ENCODE data around the gene PTPMT1. TPM values are rescaled to one million over a fixed set of nuclear protein-coding genes. Genes with fewer than 3 reads are reported as not detected.
"Not testable (repeated sequence)": the region's sequence is repeated elsewhere in the genome, so short reads cannot be mapped to it uniquely, and the experiment has no call there.

Gene PTPMT1
- polyA plus RNA-seq (2013, experiment 1 of 2; ENCODE audit: insufficient read length): 49.6 TPM
- 40.4 TPM for polyA plus RNA-seq (2013, experiment 2 of 2; ENCODE audit: insufficient read length)

GRCh38 chr11:47565340-47566148 is at the start of gene PTPMT1:
PTPMT1 (plus strand) TSS chr11:47565599; CDS start chr11:47565623, 24 bp downstream.
- peak; percentile 84 for DNase-seq

- DNase-seq: no peak
Measured at GRCh38 chr11:47516155-47516554, 49.2 kb upstream of the PTPMT1 start.

- no peak for DNase-seq
Measured at GRCh38 chr11:47516984-47517853, 48.2 kb upstream of the PTPMT1 start.

GRCh38 chr11:47518212-47518964 is 47.0 kb upstream of the PTPMT1 start:
- DNase-seq: no peak

- peak; percentile 85 for DNase-seq
Measured at GRCh38 chr11:47523490-47524225, 41.7 kb upstream of the PTPMT1 start.

GRCh38 chr11:47524291-47524874 is 41.0 kb upstream of the PTPMT1 start:
- no peak for DNase-seq

GRCh38 chr11:47526032-47526431 is 39.4 kb upstream of the PTPMT1 start:
- DNase-seq: not testable (repeated sequence)

GRCh38 chr11:47527186-47527585 is 38.2 kb upstream of the PTPMT1 start:
- no peak for DNase-seq

GRCh38 chr11:47529951-47530350 is 35.4 kb upstream of the PTPMT1 start:
- no peak for DNase-seq

GRCh38 chr11:47530721-47531120 is 34.7 kb upstream of the PTPMT1 start:
- not testable (repeated sequence) for DNase-seq

- DNase-seq: no peak
Measured at GRCh38 chr11:47531666-47532065, 33.7 kb upstream of the PTPMT1 start.

- DNase-seq: peak; percentile 50
Measured at GRCh38 chr11:47532597-47533213, 32.7 kb upstream of the PTPMT1 start.

GRCh38 chr11:47533690-47534151 is 31.7 kb upstream of the PTPMT1 start:
- peak; percentile 86 for DNase-seq

GRCh38 chr11:47534704-47535251 is 30.6 kb upstream of the PTPMT1 start:
- no peak for DNase-seq

- DNase-seq: no peak
Measured at GRCh38 chr11:47536915-47537314, 28.5 kb upstream of the PTPMT1 start.

GRCh38 chr11:47538741-47539565 is 26.4 kb upstream of the PTPMT1 start:
- DNase-seq: no peak

- DNase-seq: no peak
Measured at GRCh38 chr11:47539681-47540039, 25.7 kb upstream of the PTPMT1 start.

- no peak for DNase-seq
Measured at GRCh38 chr11:47541070-47541469, 24.3 kb upstream of the PTPMT1 start.

- no peak for DNase-seq
Measured at GRCh38 chr11:47545298-47545697, 20.1 kb upstream of the PTPMT1 start.

- DNase-seq: not testable (repeated sequence)
Measured at GRCh38 chr11:47546274-47546673, 19.1 kb upstream of the PTPMT1 start.

All from fibroblast of skin of back (primary cell).